Measurements from ENCODE around the gene TMEM218. TPM values are rescaled to one million over a fixed set of nuclear protein-coding genes. Genes with fewer than 3 reads are reported as not detected.
A peak's percentile ranks its signal among the peaks of the same experiment; 100 is the strongest.

Gene TMEM218
- total RNA-seq, 1 experiment from 2014 or later, result 20.5 TPM

DNA sequence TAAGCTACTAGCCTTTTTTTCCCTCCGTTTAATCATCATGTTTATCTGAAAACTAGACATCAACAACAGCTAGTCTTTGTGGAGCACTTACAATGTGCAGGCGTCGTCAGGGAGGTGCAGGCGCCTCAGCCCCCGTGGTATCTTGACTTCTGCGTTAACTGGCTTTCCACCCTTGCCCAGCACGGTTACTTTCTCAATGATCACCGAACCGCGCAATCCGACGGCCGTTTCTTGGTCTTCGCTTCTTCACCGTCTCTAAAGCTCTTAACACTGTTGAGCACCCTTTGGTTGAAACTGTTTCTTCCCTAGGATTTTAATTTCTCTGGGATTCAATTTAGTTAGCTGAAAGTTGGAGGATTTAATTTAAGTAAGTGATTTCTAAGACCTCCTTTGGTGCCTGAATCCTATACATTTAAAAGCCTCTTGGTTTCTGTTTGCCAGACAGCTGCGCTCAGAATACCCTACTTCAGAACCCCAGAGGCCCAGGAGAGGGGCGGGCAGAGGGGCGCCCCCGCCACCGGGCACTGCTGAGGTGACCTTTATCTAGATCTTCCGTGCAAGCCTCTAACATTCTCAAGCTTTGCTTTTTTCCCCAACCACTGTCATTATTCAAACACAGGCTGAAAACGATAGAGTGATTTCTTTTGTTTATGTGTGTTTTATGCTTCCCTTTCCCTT lies 18.0 kb upstream of the TMEM218 start:
- TF ChIP-seq, protein P1, sequence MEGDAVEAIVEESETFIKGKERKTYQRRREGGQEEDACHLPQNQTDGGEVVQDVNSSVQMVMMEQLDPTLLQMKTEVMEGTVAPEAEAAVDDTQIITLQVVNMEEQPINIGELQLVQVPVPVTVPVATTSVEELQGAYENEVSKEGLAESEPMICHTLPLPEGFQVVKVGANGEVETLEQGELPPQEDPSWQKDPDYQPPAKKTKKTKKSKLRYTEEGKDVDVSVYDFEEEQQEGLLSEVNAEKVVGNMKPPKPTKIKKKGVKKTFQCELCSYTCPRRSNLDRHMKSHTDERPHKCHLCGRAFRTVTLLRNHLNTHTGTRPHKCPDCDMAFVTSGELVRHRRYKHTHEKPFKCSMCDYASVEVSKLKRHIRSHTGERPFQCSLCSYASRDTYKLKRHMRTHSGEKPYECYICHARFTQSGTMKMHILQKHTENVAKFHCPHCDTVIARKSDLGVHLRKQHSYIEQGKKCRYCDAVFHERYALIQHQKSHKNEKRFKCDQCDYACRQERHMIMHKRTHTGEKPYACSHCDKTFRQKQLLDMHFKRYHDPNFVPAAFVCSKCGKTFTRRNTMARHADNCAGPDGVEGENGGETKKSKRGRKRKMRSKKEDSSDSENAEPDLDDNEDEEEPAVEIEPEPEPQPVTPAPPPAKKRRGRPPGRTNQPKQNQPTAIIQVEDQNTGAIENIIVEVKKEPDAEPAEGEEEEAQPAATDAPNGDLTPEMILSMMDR (conservative IDR thresholded peaks at IDR 0.05), result no peak
- TF ChIP-seq EZH2 (IDR thresholded peaks at IDR 0.05; ENCODE audit: low read depth), result no peak
- intact Hi-C loops (cut with micrococcal nuclease; ENCODE audit: unreplicated experiment), result no loop called here
- no peak overlapping the region for H3K27ac ChIP-seq
- H3K4me3 ChIP-seq, result no peak overlapping the region
- CTCF ChIA-PET, result no interaction called here
- BruUV-seq (replicated peaks), result no TSS peak
- no peaks in the 10 kb centered on the region for H4K20me1 ChIP-seq (ENCODE audit: insufficient read depth)
- H3F3A ChIP-seq (ENCODE audit: insufficient read depth, low read depth), result no peaks in the 10 kb centered on the region
- H3K27me3 ChIP-seq (ENCODE audit: insufficient read depth, low read depth), result no peaks in the 10 kb centered on the region
- no peak overlapping the region for H2AFZ ChIP-seq
- H3K4me1 ChIP-seq (replicated peaks; ENCODE audit: insufficient read depth), result 0 out of 2 replicates have a peak, but pooled peaks cover 1% of the 10 kb centered on the region
- H3K79me2 ChIP-seq (ENCODE audit: low read depth), result no peaks in the 10 kb centered on the region
- no peaks in the 10 kb centered on the region for H3K9me2 ChIP-seq (ENCODE audit: insufficient read depth)
- H3K36me3 ChIP-seq (ENCODE audit: low read depth), result no peaks in the 10 kb centered on the region
- POLR2A ChIA-PET (ENCODE audit: unreplicated experiment), result no interaction called here
- no peak overlapping the region for H3K4me2 ChIP-seq
- H3K9me3 ChIP-seq (ENCODE audit: insufficient read depth, low read depth), result no peaks in the 10 kb centered on the region
- no peak for DNase-seq

DNA sequence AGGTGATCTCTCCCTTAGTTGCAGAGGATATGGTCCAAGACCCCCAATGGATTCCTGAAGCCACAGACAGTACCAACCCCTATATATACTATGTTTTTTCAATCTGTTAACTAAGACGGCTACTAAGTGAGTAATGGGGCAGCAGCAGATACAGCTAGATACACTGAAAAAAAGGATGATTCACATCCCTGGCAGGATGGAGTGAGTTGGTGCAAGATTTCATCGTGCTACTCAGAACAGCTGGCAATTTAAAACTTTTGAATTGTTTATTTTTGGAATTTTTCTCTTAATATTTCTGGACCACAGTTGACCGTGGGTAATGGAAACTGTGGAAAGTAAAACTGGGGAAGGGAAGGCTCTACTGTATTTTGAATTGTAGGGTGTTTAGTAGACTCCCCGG lies 17.0 kb upstream of the TMEM218 start:
- intact Hi-C loops (cut with micrococcal nuclease; ENCODE audit: unreplicated experiment), result no loop called here
- Histone ChIP-seq H3K79me2 (ENCODE audit: low read depth) (no peaks in the 10 kb centered on the region), H3K36me3 (ENCODE audit: low read depth) (no peaks in the 10 kb centered on the region), H3K4me1 (replicated peaks; ENCODE audit: insufficient read depth) (peaks cover 9% of the 10 kb centered on the region), H3K9me2 (ENCODE audit: insufficient read depth) (no peaks in the 10 kb centered on the region), H3K4me2 (no peak overlapping the region), H3K9me3 (ENCODE audit: insufficient read depth, low read depth) (no peaks in the 10 kb centered on the region), H4K20me1 (ENCODE audit: insufficient read depth) (no peaks in the 10 kb centered on the region), H2AFZ (no peak overlapping the region), H3K4me3 (no peak overlapping the region), H3K27ac (no peak overlapping the region), H3F3A (ENCODE audit: insufficient read depth, low read depth) (peaks cover 2% of the 10 kb centered on the region; the same call in 1 of the 2 replicates), H3K27me3 (ENCODE audit: insufficient read depth, low read depth) (no peaks in the 10 kb centered on the region)
- DNase-seq, result no peak
- ChIA-PET POLR2A (ENCODE audit: unreplicated experiment) (no interaction called here), CTCF (no interaction called here)
- TF ChIP-seq, protein P1 (conservative IDR thresholded peaks at IDR 0.05), result no peak
- TF ChIP-seq EZH2 (IDR thresholded peaks at IDR 0.05; ENCODE audit: low read depth), result no peak
- BruUV-seq (replicated peaks), result no TSS peak

DNA sequence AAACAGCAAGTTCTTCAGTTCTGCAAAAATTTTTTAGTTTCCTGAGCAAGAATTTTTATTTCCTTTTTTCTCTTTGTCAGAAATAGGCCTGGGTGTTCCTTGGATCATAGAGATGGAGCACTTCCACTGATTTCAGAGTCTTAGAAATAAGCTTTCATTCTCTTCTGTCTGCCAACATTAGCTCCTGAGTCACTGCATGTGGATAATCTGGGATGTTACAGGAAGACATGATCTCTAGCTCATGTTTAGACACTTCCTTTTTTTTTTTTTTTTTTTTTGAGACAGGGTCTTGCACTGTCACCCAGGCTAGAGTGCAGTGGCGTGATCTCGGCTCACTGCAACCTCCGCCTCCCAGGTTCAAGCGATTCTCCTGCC lies 13.2 kb upstream of the TMEM218 start:
- ChIA-PET POLR2A (ENCODE audit: unreplicated experiment) (no interaction called here), CTCF (interaction anchor here (1.2 to 1.6 kb wide), 2 partner anchors 13 to 33 kb away, joined by 3 read pairs; partner anchors contain the start of gene TMEM218)
- BruUV-seq (replicated peaks), result no TSS peak
- Histone ChIP-seq H3K27ac (no peak overlapping the region), H3K9me3 (ENCODE audit: insufficient read depth, low read depth) (no peaks in the 10 kb centered on the region), H3K79me2 (ENCODE audit: low read depth) (no peaks in the 10 kb centered on the region), H3K4me1 (replicated peaks; ENCODE audit: insufficient read depth) (peaks cover 14% of the 10 kb centered on the region), H3K4me3 (peak overlapping the region; percentile 57; the same call in 1 of the 2 replicates), H3K36me3 (ENCODE audit: low read depth) (no peaks in the 10 kb centered on the region), H3K27me3 (ENCODE audit: insufficient read depth, low read depth) (no peaks in the 10 kb centered on the region), H2AFZ (peak overlapping the region; percentile 91; the same call in 1 of the 2 replicates), H3K4me2 (peak overlapping the region; percentile 88), H3F3A (ENCODE audit: insufficient read depth, low read depth) (peaks cover 5% of the 10 kb centered on the region; the same call in 1 of the 2 replicates), H3K9me2 (ENCODE audit: insufficient read depth) (no peaks in the 10 kb centered on the region), H4K20me1 (ENCODE audit: insufficient read depth) (no peaks in the 10 kb centered on the region)
- DNase-seq, result no peak
- no peak for TF ChIP-seq EZH2 (IDR thresholded peaks at IDR 0.05; ENCODE audit: low read depth)
- TF ChIP-seq, protein P1 (conservative IDR thresholded peaks at IDR 0.05), result no peak; the same call in 1 of the 2 replicates
- intact Hi-C loops (cut with micrococcal nuclease; ENCODE audit: unreplicated experiment), result loop anchor here (2.0 kb wide), 1 partner anchor 62 kb away; the partner anchor contains the start of gene SLC37A2

All from PC-9 (cell line).